K562 (cell line): ENCODE measurements around the gene SLC16A1. TPM values are rescaled to one million over a fixed set of nuclear protein-coding genes. Genes with fewer than 3 reads are reported as not detected.

ENCODE experiments used
- MYC ChIP-seq, 2 experiments: fragments of 250-450 bp in 1 of 2; sonication (Bioruptor Pico) in 1 of 2; IDR thresholded peaks; 2 replicates each; pipeline versions ENCODE4 v1.5.1 to v1.6.1; 2012 to 2021; ENCODE audit warnings: low read depth in 2 of 2, borderline replicate concordance in 1 of 2, improper control_type of control experiment in 1 of 2, low read length in 1 of 2, mild to moderate bottlenecking in 1 of 2, moderate library complexity in 1 of 2
- NFIX ChIP-seq: fragments of 250-450 bp; sonication (Bioruptor Pico); IDR thresholded peaks from 2 replicates; pipeline ENCODE4 v1.4.0; 2020; ENCODE audit warnings: low read depth, mild to moderate bottlenecking, moderate library complexity
- PML ChIP-seq: IDR thresholded peaks from 2 replicates; pipeline ENCODE4 v1.6.1; 2012; ENCODE audit warnings: low read length, inconsistent platforms
- RUNX1 ChIP-seq: sonication (generic); IDR thresholded peaks from 2 replicates; pipeline ENCODE4 v1.6.1; 2016; ENCODE audit warnings: antibody characterized with exemption, low read depth
- SMAD1 ChIP-seq: fragments of 150-350 bp; IDR thresholded peaks from 2 replicates; pipeline ENCODE4 v1.6.1; 2014; ENCODE audit warnings: low read length, low read depth; ENCODE audit not compliant: partially characterized antibody
- SMARCE1 ChIP-seq: fragments of 450-650 bp; IDR thresholded peaks from 2 replicates; pipeline ENCODE4 v1.7.1; 2016; ENCODE audit warnings: mild to moderate bottlenecking
- SOX6 ChIP-seq: fragments of 450-650 bp; IDR thresholded peaks from 2 replicates; pipeline ENCODE4 v1.6.1; 2014; ENCODE audit warnings: mild to moderate bottlenecking
- ZKSCAN8 ChIP-seq: fragments of 200-800 bp; sonication (Bioruptor generic); IDR thresholded peaks from 2 replicates; pipeline ENCODE4 v1.6.1; 2016; ENCODE audit warnings: missing genetic modification characterization, missing compliant biosample characterization
- ZNF134 ChIP-seq: fragments of 250-450 bp; sonication (Bioruptor Pico); conservative IDR thresholded peaks from 2 replicates; pipeline ENCODE4 v1.4.0; 2020
- ZNF584 ChIP-seq: fragments of 200-800 bp; sonication (Bioruptor generic); IDR thresholded peaks from 2 replicates; pipeline ENCODE4 v1.6.1; 2016; ENCODE audit warnings: low read depth, mild to moderate bottlenecking, missing genetic modification characterization, missing compliant biosample characterization
- polyA plus RNA-seq, 8 experiments: library from polyadenylated mRNA; depleted of rRNA in 4 of 8; stranded (reverse) in 5 of 8; unstranded in 3 of 8; fragments of >200 nt; fragmentation: Nextera tagmentation in 2 of 8; fragmentation: Illumina TruSeq in 1 of 8; extraction: Ambion mirVana in 2 of 8; extraction: Trizol in 1 of 8; gene quantifications; 2 replicates each; pipeline versions ENCODE4 v1.2.1 to v1.2.3, GENCODE V29; 2011 to 2014; ENCODE audit warnings: inconsistent platforms in 1 of 8, missing spikeins in 1 of 8
- total RNA-seq, 7 experiments: library from RNA; depleted of rRNA in 6 of 7; stranded (reverse); fragments of >200 nt in 6 of 7; fragmentation: Illumina TruSeq in 2 of 7; extraction: Trizol in 2 of 7; gene quantifications; 2 replicates each; pipeline versions ENCODE4 v1.2.1 to v1.2.3, GENCODE V29; 2011 to 2021; ENCODE audit warnings: low replicate concordance in 1 of 7
- TF ChIP-seq, protein P1 (sequence below): sonication (generic); formaldehyde crosslinking; IDR thresholded peaks from 2 replicates; pipeline ENCODE4 v1.8.1; 2022; ENCODE audit warnings: missing genetic modification reagents
- TF ChIP-seq, protein P2 (sequence below): sonication (generic); formaldehyde crosslinking; IDR thresholded peaks from 2 replicates; pipeline ENCODE4 v1.8.1; 2023; ENCODE audit warnings: mild to moderate bottlenecking, missing genetic modification reagents, moderate library complexity
- TF ChIP-seq, protein P3 (sequence below): IDR thresholded peaks from 2 replicates; pipeline ENCODE4 v1.6.1; 2012; ENCODE audit warnings: low read depth, low read length, improper control_type of control experiment, borderline replicate concordance

SLC16A1 gene
- total and polyA plus RNA-seq, 9 of the 15 experiments (the other 6 are each of a cell fraction or from before 2014, with no cell fraction given), result 73.1 to 244 (median 117) TPM

DNA sequence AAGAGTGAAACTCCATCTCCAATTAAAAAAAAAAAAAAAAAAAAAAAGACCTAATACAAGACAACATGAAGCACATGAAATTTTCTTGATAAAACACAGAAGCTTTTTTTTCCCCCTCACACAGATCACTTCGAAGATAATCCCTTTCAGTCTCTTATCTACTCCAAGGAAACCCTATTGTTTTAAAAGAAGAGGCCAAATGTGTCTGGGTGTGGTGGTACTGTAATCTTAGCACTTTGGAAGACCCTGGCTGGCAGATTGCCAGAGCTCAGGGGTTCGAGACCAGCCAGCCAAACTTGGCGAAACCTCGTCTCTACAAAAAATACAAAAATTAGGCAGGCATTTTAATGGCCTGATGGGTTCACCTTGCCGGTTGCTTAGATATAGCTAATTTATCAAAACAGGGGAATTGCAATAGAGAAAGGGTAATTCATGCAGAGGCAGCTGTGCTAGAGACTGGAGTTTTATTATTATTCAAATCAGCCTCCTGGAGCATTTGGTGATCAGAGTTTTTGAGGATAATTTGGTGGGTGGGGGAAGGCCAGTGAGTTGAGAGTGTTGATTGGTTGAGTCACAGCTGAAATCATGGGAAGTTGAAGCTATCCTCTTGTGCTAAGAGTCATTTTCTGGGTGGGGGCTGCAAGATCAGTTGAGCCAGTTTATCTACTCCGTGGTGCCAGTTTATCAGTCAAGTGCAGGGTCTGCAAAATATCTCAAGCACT is 62.5 kb downstream of the SLC16A1 start (continued):
- TF ChIP-seq PML, result peak; percentile 61; the same call in 1 of the 2 replicates
- no peak for TF ChIP-seq ZNF134 (CRISPR knock-in tag)
- TF ChIP-seq SMARCE1, result peak; percentile 52; the same call in 1 of the 2 replicates
- TF ChIP-seq, protein P1, sequence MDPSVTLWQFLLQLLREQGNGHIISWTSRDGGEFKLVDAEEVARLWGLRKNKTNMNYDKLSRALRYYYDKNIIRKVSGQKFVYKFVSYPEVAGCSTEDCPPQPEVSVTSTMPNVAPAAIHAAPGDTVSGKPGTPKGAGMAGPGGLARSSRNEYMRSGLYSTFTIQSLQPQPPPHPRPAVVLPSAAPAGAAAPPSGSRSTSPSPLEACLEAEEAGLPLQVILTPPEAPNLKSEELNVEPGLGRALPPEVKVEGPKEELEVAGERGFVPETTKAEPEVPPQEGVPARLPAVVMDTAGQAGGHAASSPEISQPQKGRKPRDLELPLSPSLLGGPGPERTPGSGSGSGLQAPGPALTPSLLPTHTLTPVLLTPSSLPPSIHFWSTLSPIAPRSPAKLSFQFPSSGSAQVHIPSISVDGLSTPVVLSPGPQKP (CRISPR knock-in tag), result no peak
- peak; percentile 63 for TF ChIP-seq SOX6
- TF ChIP-seq, protein P2, sequence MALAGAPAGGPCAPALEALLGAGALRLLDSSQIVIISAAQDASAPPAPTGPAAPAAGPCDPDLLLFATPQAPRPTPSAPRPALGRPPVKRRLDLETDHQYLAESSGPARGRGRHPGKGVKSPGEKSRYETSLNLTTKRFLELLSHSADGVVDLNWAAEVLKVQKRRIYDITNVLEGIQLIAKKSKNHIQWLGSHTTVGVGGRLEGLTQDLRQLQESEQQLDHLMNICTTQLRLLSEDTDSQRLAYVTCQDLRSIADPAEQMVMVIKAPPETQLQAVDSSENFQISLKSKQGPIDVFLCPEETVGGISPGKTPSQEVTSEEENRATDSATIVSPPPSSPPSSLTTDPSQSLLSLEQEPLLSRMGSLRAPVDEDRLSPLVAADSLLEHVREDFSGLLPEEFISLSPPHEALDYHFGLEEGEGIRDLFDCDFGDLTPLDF, result no peak
- TF ChIP-seq RUNX1, result no peak
- TF ChIP-seq SMAD1, result no peak
- no peak for TF ChIP-seq MYC (IDR thresholded peaks at IDR 0.05; ENCODE audit: low read depth, low read length)
- TF ChIP-seq MYC (CRISPR knock-in tag; IDR thresholded peaks at IDR 0.05; ENCODE audit: borderline replicate concordance, low read depth), result no peak
- no peak for TF ChIP-seq ZNF584 (CRISPR knock-in tag)
- TF ChIP-seq NFIX (CRISPR knock-in tag), result peak; percentile 80; the same call in 1 of the 2 replicates
- TF ChIP-seq, protein P3, sequence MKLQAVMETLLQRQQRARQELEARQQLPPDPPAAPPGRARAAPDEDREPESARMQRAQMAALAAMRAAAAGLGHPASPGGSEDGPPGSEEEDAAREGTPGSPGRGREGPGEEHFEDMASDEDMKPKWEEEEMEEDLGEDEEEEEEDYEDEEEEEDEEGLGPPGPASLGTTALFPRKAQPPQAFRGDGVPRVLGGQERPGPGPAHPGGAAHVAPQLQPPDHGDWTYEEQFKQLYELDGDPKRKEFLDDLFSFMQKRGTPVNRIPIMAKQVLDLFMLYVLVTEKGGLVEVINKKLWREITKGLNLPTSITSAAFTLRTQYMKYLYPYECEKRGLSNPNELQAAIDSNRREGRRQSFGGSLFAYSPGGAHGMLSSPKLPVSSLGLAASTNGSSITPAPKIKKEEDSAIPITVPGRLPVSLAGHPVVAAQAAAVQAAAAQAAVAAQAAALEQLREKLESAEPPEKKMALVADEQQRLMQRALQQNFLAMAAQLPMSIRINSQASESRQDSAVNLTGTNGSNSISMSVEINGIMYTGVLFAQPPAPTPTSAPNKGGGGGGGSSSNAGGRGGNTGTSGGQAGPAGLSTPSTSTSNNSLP, result no peak
- TF ChIP-seq ZKSCAN8, result no peak
